ENCODE results near the gene PTPRM. TPM values are rescaled to one million over a fixed set of nuclear protein-coding genes. Genes with fewer than 3 reads are reported as not detected.

PTPRM gene
- total RNA-seq, 1 donor from 2014 or later = 1.00 TPM

DNA sequence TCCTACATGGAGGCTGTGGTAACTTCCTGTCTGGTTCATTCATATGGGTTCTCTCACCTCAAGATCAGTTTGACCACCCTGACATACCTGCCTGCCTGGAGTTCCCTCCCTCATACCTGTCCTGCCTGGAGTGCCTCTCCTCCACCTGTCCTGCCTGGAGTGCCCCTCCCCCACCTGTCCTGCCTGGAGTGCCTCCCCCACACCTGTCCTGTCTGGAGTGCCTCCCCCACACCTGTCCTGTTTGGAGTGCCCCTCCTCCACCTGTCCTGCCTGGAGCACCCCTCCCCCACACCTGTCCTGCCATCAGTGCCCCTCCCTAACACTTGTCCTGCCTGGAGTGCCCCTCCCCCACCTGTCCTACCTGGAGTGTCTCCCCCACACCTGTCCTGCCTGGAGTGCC lies 461.9 kb downstream of the PTPRM start:
- POLR2A ChIA-PET = no interaction called here
- TF ChIP-seq, protein P1, sequence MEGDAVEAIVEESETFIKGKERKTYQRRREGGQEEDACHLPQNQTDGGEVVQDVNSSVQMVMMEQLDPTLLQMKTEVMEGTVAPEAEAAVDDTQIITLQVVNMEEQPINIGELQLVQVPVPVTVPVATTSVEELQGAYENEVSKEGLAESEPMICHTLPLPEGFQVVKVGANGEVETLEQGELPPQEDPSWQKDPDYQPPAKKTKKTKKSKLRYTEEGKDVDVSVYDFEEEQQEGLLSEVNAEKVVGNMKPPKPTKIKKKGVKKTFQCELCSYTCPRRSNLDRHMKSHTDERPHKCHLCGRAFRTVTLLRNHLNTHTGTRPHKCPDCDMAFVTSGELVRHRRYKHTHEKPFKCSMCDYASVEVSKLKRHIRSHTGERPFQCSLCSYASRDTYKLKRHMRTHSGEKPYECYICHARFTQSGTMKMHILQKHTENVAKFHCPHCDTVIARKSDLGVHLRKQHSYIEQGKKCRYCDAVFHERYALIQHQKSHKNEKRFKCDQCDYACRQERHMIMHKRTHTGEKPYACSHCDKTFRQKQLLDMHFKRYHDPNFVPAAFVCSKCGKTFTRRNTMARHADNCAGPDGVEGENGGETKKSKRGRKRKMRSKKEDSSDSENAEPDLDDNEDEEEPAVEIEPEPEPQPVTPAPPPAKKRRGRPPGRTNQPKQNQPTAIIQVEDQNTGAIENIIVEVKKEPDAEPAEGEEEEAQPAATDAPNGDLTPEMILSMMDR (IDR thresholded peaks at IDR 0.05) = no peak
- ATAC-seq (ENCODE audit: low read depth) (no peak), DNase-seq (no peak)
- Mint-ChIP-seq H3K4me3 (no peak overlapping the region), H3K27me3 (no peaks in the 10 kb centered on the region), H3K9me3 (peaks cover 3% of the 10 kb centered on the region), H3K36me3 (ENCODE audit: low read depth) (no peaks in the 10 kb centered on the region), H3K27ac (no peak overlapping the region), H3K4me1 (no peaks in the 10 kb centered on the region)
- intact Hi-C loops (cut with micrococcal nuclease) = no loop called here
- CTCF ChIA-PET = no interaction called here

DNA sequence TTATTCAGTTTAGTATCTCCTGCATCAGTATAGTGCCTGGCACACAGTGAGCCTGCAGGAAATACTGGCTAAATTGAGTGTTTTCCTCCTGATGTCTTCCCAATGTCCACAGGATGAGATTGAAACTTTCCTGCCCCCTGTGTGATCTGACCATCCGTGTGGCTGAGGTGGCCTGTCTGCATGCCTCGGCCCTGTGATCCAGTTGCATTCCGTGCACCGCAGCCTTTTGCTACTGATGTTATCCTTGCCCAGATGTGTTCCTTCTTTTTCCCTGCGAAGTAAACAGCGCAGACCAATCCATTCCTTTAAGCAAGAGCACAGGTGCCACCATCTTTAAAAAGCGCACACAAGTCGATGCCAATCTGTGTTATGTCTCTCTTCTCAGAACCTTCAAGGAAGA lies 462.6 kb downstream of the PTPRM start:
- POLR2A ChIA-PET = no interaction called here
- Mint-ChIP-seq H3K36me3 (ENCODE audit: low read depth) (no peaks in the 10 kb centered on the region), H3K4me1 (no peaks in the 10 kb centered on the region), H3K27me3 (no peaks in the 10 kb centered on the region), H3K27ac (no peak overlapping the region), H3K9me3 (peaks cover 3% of the 10 kb centered on the region), H3K4me3 (no peak overlapping the region)
- ATAC-seq (ENCODE audit: low read depth) (no peak), DNase-seq (no peak)
- CTCF ChIA-PET = no interaction called here
- intact Hi-C loops (cut with micrococcal nuclease) = no loop called here
- TF ChIP-seq, protein P1 (IDR thresholded peaks at IDR 0.05) = no peak

DNA sequence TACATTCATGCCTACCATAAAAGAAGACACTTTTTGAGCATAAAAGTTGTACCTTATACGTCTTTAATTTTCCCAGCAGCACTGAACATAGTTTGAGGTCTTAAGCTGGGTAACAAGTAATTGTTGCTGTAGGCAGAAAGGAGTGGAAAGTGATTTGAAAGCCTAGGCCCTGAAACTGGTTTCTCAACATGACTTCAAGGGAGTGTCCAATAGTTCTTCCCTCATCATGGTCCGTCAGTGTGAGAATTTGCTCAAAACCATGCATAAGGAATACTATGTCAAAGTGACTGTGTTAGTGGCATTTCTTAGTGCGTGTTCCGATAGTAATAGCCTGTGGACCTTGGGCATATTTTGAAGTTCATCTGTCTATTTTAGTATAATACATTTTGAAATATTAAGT lies 463.1 kb downstream of the PTPRM start:
- peaks cover 3% of the 10 kb centered on the region for H3K9me3 Mint-ChIP-seq
- ATAC-seq (ENCODE audit: low read depth) = no peak
- H3K4me1 Mint-ChIP-seq = no peaks in the 10 kb centered on the region
- intact Hi-C loops (cut with micrococcal nuclease) = no loop called here
- TF ChIP-seq, protein P1 (IDR thresholded peaks at IDR 0.05) = no peak
- no peaks in the 10 kb centered on the region for H3K36me3 Mint-ChIP-seq (ENCODE audit: low read depth)
- H3K4me3 Mint-ChIP-seq = no peak overlapping the region
- no peaks in the 10 kb centered on the region for H3K27me3 Mint-ChIP-seq
- H3K27ac Mint-ChIP-seq = no peak overlapping the region
- POLR2A ChIA-PET = no interaction called here
- DNase-seq = no peak
- CTCF ChIA-PET = no interaction called here

DNA sequence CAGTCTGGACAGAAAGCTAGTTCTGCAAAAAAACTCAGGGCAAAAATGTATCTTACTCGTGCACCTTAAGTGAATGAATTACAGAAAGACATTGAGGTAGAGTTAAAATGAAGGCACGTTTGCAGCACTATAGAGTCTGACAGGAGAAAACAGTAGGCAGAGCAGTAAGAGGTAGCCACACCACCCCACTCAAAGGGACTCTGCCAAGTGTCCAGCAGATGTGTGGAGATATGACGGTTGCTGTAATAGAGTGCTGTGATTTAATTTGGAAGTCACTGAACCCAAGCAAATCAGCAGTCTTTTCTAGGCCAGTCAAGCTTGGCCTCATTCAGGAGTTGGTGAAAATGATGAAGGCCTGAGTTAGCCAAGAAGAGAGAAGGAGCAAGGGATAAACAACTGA lies 464.4 kb downstream of the PTPRM start:
- H3K36me3 Mint-ChIP-seq (ENCODE audit: low read depth) = no peaks in the 10 kb centered on the region
- no peak overlapping the region for H3K27ac Mint-ChIP-seq
- ATAC-seq (ENCODE audit: low read depth) (no peak), DNase-seq (no peak)
- TF ChIP-seq, protein P1 (IDR thresholded peaks at IDR 0.05) = no peak
- ChIA-PET POLR2A (no interaction called here), CTCF (no interaction called here)
- no peak overlapping the region for H3K4me3 Mint-ChIP-seq
- no peaks in the 10 kb centered on the region for H3K27me3 Mint-ChIP-seq
- no peaks in the 10 kb centered on the region for H3K4me1 Mint-ChIP-seq
- intact Hi-C loops (cut with micrococcal nuclease) = no loop called here
- peaks cover 3% of the 10 kb centered on the region for H3K9me3 Mint-ChIP-seq

DNA sequence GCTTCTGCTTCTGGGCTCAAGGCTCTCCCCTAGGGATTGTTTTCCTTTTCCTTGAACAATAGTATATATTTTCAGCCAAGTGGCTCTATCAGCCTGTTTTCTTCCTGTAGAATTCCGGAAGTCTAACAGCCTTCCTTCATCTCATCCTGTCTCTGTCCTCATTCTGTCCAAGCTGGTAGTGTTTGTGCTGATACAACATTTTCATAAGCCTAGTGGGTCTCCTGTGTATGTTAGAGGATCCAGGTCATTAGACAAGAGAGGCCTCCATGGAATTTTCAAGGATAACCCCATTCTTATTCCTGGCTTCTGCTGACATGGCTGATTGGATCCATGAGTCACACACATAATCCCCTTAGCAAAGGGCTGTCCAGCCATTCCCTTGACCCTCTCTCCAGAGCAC lies 467.6 kb downstream of the PTPRM start:
- Mint-ChIP-seq H3K27ac (no peak overlapping the region), H3K4me1 (no peaks in the 10 kb centered on the region), H3K36me3 (ENCODE audit: low read depth) (no peaks in the 10 kb centered on the region), H3K9me3 (no peaks in the 10 kb centered on the region), H3K27me3 (no peaks in the 10 kb centered on the region), H3K4me3 (no peak overlapping the region)
- intact Hi-C loops (cut with micrococcal nuclease) = no loop called here
- CTCF ChIA-PET = no interaction called here
- TF ChIP-seq, protein P1 (IDR thresholded peaks at IDR 0.05) = no peak
- DNase-seq = no peak
- POLR2A ChIA-PET = no interaction called here
- ATAC-seq (ENCODE audit: low read depth) = no peak

Data from activated B cell treated with CpG ODN at 0.5 μM for 24 hours (primary cell).